ENCODE data around the gene MYBPC3.

MYBPC3 gene

GRCh38 chr11:47285969-47286770, 66.3 kb downstream of the MYBPC3 start:
- no peak for TF ChIP-seq CTCF (IDR thresholded peaks at IDR 0.05; ENCODE audit: low read depth, low read length)
- no peak overlapping the region for H3K4me3 ChIP-seq (replicated peaks in 1 of 2; ENCODE audit: low read depth in 2 of 2, low read length in 2 of 2)
- DNase-seq (ENCODE audit: low read depth in 2 of 2) = no peak

- TF ChIP-seq CTCF (IDR thresholded peaks at IDR 0.05; ENCODE audit: low read depth, low read length) = no peak
- H3K4me3 ChIP-seq (replicated peaks in 1 of 2; ENCODE audit: low read depth in 2 of 2, low read length in 2 of 2) = no peak overlapping the region
- DNase-seq (ENCODE audit: low read depth in 2 of 2) = no peak
Observed at GRCh38 chr11:47284151-47284550, 68.4 kb downstream of the MYBPC3 start.

GRCh38 chr11:47282462-47282861, 70.0 kb downstream of the MYBPC3 start:
- DNase-seq (ENCODE audit: low read depth in 2 of 2) = no peak
- TF ChIP-seq CTCF (IDR thresholded peaks at IDR 0.05; ENCODE audit: low read depth, low read length) = no peak
- H3K4me3 ChIP-seq (replicated peaks in 1 of 2; ENCODE audit: low read depth in 2 of 2, low read length in 2 of 2) = no peak overlapping the region
